GM23338 (cell line): Measurements from ENCODE around the gene COMMD3.

Source experiments
- CREB1 ChIP-seq: fragments of 250-450 bp; sonication (Bioruptor Pico); IDR thresholded peaks from 2 replicates; pipeline ENCODE4 v1.5.0; 2020; ENCODE audit warnings: low read depth, mild to moderate bottlenecking, moderate library complexity
- EZH2 ChIP-seq: fragments of 200-600 bp; sonication (generic); IDR thresholded peaks from one replicate; pipeline ENCODE4 v1.8.0; 2017; ENCODE audit warnings: antibody characterized with exemption, mild to moderate bottlenecking, low read depth; ENCODE audit not compliant: unreplicated experiment
- EZH2phosphoT487 ChIP-seq: fragments of 200-600 bp; sonication (generic); IDR thresholded peaks from one replicate; pipeline ENCODE4 v1.8.1; 2018; ENCODE audit warnings: antibody characterized with exemption; ENCODE audit not compliant: unreplicated experiment
- JUNB ChIP-seq: IDR thresholded peaks from one replicate; pipeline ENCODE4 v1.6.1; 2016; ENCODE audit warnings: antibody characterized with exemption; ENCODE audit not compliant: unreplicated experiment
- POLR2AphosphoS5 ChIP-seq: IDR thresholded peaks from 2 replicates; pipeline ENCODE4 v1.6.1; 2016; ENCODE audit warnings: antibody characterized with exemption, low read depth
- ZNF331 ChIP-seq: fragments of 250-450 bp; sonication (Bioruptor Pico); IDR thresholded peaks from 2 replicates; pipeline ENCODE4 v1.5.0; 2020; ENCODE audit warnings: low read depth, mild to moderate bottlenecking, moderate library complexity
- TF ChIP-seq, protein P1 (sequence below), 2 experiments: fragments of 200-600 bp in 1 of 2; sonication (generic) in 1 of 2; conservative IDR thresholded peaks; 2 replicates each; pipeline versions ENCODE4 v1.5.1 to v1.6.1; 2016 to 2017; ENCODE audit warnings: antibody characterized with exemption in 2 of 2, low read depth in 2 of 2, mild to moderate bottlenecking in 2 of 2, moderate library complexity in 1 of 2
- TF ChIP-seq, protein P2 (sequence below): IDR thresholded peaks from one replicate; pipeline ENCODE4 v1.6.1; 2018; ENCODE audit warnings: antibody characterized with exemption; ENCODE audit not compliant: unreplicated experiment
- TF ChIP-seq, protein P3 (sequence below): IDR thresholded peaks from 2 replicates; pipeline ENCODE4 v1.6.1; 2016; ENCODE audit warnings: antibody characterized with exemption

DNA sequence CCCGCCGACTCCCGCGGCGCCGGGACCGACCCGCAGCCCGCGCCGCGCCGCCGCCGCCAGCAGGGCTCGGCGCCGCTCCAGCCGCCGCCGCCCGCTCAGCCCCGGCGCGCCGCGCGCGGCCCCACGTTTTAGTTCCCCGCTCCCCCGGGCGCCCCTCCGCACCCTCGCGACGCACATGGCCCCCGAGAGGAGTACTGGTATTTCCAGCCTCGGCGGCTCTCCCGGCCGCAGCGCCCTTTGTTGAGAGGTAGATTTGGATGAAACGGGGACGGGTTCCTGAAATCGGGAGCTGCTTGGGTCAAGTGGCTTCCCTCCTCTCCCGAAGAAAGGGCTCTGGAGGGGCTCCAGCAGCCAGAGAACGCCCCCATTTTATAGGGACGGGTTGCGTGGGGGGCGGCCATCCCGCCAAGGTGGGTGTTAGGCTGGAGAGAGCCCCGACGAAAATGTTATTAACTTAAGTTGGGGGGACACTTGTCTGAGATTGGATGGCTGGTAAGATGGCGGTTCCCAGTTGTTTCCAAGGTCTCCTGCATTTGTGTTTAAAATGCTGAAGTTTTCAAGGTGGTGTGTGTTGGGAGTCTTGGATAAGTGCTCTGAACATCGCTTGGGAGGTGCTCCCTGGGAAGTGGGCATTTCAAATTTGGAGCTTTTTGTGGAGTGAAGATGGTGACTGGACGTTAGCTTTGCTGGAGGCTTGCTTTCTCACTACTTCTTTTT lies 5.9 kb downstream of the COMMD3 start:
- TF ChIP-seq, protein P1, sequence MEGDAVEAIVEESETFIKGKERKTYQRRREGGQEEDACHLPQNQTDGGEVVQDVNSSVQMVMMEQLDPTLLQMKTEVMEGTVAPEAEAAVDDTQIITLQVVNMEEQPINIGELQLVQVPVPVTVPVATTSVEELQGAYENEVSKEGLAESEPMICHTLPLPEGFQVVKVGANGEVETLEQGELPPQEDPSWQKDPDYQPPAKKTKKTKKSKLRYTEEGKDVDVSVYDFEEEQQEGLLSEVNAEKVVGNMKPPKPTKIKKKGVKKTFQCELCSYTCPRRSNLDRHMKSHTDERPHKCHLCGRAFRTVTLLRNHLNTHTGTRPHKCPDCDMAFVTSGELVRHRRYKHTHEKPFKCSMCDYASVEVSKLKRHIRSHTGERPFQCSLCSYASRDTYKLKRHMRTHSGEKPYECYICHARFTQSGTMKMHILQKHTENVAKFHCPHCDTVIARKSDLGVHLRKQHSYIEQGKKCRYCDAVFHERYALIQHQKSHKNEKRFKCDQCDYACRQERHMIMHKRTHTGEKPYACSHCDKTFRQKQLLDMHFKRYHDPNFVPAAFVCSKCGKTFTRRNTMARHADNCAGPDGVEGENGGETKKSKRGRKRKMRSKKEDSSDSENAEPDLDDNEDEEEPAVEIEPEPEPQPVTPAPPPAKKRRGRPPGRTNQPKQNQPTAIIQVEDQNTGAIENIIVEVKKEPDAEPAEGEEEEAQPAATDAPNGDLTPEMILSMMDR (conservative IDR thresholded peaks at IDR 0.05; ENCODE audit: low read depth in 2 of 2): no peak
- no peak for TF ChIP-seq POLR2AphosphoS5
- TF ChIP-seq, protein P2, sequence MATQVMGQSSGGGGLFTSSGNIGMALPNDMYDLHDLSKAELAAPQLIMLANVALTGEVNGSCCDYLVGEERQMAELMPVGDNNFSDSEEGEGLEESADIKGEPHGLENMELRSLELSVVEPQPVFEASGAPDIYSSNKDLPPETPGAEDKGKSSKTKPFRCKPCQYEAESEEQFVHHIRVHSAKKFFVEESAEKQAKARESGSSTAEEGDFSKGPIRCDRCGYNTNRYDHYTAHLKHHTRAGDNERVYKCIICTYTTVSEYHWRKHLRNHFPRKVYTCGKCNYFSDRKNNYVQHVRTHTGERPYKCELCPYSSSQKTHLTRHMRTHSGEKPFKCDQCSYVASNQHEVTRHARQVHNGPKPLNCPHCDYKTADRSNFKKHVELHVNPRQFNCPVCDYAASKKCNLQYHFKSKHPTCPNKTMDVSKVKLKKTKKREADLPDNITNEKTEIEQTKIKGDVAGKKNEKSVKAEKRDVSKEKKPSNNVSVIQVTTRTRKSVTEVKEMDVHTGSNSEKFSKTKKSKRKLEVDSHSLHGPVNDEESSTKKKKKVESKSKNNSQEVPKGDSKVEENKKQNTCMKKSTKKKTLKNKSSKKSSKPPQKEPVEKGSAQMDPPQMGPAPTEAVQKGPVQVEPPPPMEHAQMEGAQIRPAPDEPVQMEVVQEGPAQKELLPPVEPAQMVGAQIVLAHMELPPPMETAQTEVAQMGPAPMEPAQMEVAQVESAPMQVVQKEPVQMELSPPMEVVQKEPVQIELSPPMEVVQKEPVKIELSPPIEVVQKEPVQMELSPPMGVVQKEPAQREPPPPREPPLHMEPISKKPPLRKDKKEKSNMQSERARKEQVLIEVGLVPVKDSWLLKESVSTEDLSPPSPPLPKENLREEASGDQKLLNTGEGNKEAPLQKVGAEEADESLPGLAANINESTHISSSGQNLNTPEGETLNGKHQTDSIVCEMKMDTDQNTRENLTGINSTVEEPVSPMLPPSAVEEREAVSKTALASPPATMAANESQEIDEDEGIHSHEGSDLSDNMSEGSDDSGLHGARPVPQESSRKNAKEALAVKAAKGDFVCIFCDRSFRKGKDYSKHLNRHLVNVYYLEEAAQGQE: no peak
- TF ChIP-seq CREB1 (CRISPR knock-in tag): no peak
- TF ChIP-seq, protein P3, sequence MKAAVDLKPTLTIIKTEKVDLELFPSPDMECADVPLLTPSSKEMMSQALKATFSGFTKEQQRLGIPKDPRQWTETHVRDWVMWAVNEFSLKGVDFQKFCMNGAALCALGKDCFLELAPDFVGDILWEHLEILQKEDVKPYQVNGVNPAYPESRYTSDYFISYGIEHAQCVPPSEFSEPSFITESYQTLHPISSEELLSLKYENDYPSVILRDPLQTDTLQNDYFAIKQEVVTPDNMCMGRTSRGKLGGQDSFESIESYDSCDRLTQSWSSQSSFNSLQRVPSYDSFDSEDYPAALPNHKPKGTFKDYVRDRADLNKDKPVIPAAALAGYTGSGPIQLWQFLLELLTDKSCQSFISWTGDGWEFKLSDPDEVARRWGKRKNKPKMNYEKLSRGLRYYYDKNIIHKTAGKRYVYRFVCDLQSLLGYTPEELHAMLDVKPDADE: no peak
- TF ChIP-seq EZH2: peak; percentile 100
- no peak for TF ChIP-seq JUNB
- peak; percentile 100 for TF ChIP-seq EZH2phosphoT487
- TF ChIP-seq ZNF331 (CRISPR knock-in tag): no peak
